ENCODE data around the gene PTPRK. TPM values are rescaled to one million over a fixed set of nuclear protein-coding genes. Genes with fewer than 3 reads are reported as not detected.

Gene PTPRK
- total and polyA plus RNA-seq, 4 donors: 8.2 to 224 (median 42.9) TPM

GRCh38 chr6:128414943-128415342 is 105.5 kb downstream of the PTPRK start:
- H3K27me3 ChIP-seq (ENCODE audit: control insufficient read depth in 3 of 3, insufficient read depth in 3 of 3, low read length in 2 of 3): no peaks in the 10 kb centered on the region
- H3K4me3 ChIP-seq: no peak overlapping the region
- ATAC-seq (ENCODE audit: insufficient read depth, low FRiP score) (no peak), DNase-seq (no peak)
- no peak for TF ChIP-seq CTCF (IDR thresholded peaks at IDR 0.05; ENCODE audit: control extremely low read depth, extremely low read depth)
- H3K9ac ChIP-seq (ENCODE audit: insufficient read depth in 1 of 2, low read length in 2 of 2): no peak overlapping the region
- peaks cover 0 to 4% (median 0%) of the 10 kb centered on the region in 4 donors for H3K9me3 ChIP-seq (ENCODE audit: control insufficient read depth in 4 of 4, insufficient read depth in 3 of 4, low read length in 3 of 4)
- WGBS, 2 donors: 79 to 83% methylated on average over 6 of the region's 6 CpGs
- H3K4me1 ChIP-seq (ENCODE audit: control insufficient read depth in 5 of 5, insufficient read depth in 5 of 5, low read length in 5 of 5): no peaks in the 10 kb centered on the region
- no peak overlapping the region for H3K27ac ChIP-seq (ENCODE audit: low read depth in 1 of 2, low read length in 1 of 2)
- H3K36me3 ChIP-seq (ENCODE audit: control insufficient read depth in 4 of 4, insufficient read depth in 4 of 4, low read length in 4 of 4): no peaks in the 10 kb centered on the region

GRCh38 chr6:128413291-128413690 is 107.1 kb downstream of the PTPRK start:
- H3K27me3 ChIP-seq (ENCODE audit: control insufficient read depth in 3 of 3, insufficient read depth in 3 of 3, low read length in 2 of 3): no peaks in the 10 kb centered on the region
- no peaks in the 10 kb centered on the region for H3K36me3 ChIP-seq (ENCODE audit: control insufficient read depth in 4 of 4, insufficient read depth in 4 of 4, low read length in 4 of 4)
- 89 to 93% methylated on average over 6 of the region's 6 CpGs for WGBS, 2 donors
- no peaks in the 10 kb centered on the region for H3K4me1 ChIP-seq (ENCODE audit: control insufficient read depth in 5 of 5, insufficient read depth in 5 of 5, low read length in 5 of 5)
- ATAC-seq (ENCODE audit: insufficient read depth, low FRiP score): no peak
- TF ChIP-seq CTCF (IDR thresholded peaks at IDR 0.05; ENCODE audit: control extremely low read depth, extremely low read depth): no peak
- no peak overlapping the region for H3K9ac ChIP-seq (ENCODE audit: insufficient read depth in 1 of 2, low read length in 2 of 2)
- no peak for DNase-seq
- no peak overlapping the region for H3K4me3 ChIP-seq
- peaks cover 0 to 2% (median 0%) of the 10 kb centered on the region in 4 donors for H3K9me3 ChIP-seq (ENCODE audit: control insufficient read depth in 4 of 4, insufficient read depth in 3 of 4, low read length in 3 of 4)
- H3K27ac ChIP-seq (ENCODE audit: low read depth in 1 of 2, low read length in 1 of 2): no peak overlapping the region

GRCh38 chr6:128412680-128413079 is 107.7 kb downstream of the PTPRK start:
- WGBS, 2 donors: 97% methylated on average over 4 of the region's 4 CpGs
- TF ChIP-seq CTCF (IDR thresholded peaks at IDR 0.05; ENCODE audit: control extremely low read depth, extremely low read depth): no peak
- Histone ChIP-seq H3K36me3 (ENCODE audit: control insufficient read depth in 4 of 4, insufficient read depth in 4 of 4, low read length in 4 of 4) (no peaks in the 10 kb centered on the region), H3K4me1 (ENCODE audit: control insufficient read depth in 5 of 5, insufficient read depth in 5 of 5, low read length in 5 of 5) (no peaks in the 10 kb centered on the region), H3K27me3 (ENCODE audit: control insufficient read depth in 3 of 3, insufficient read depth in 3 of 3, low read length in 2 of 3) (no peaks in the 10 kb centered on the region), H3K9me3 (ENCODE audit: control insufficient read depth in 4 of 4, insufficient read depth in 3 of 4, low read length in 3 of 4) (no peaks in the 10 kb centered on the region), H3K4me3 (no peak overlapping the region), H3K9ac (ENCODE audit: insufficient read depth in 1 of 2, low read length in 2 of 2) (no peak overlapping the region), H3K27ac (ENCODE audit: low read depth in 1 of 2, low read length in 1 of 2) (no peak overlapping the region)
- DNase-seq: no peak
- ATAC-seq (ENCODE audit: insufficient read depth, low FRiP score): no peak

- ATAC-seq (ENCODE audit: insufficient read depth, low FRiP score): no peak
- Histone ChIP-seq H3K4me1 (ENCODE audit: control insufficient read depth in 5 of 5, insufficient read depth in 5 of 5, low read length in 5 of 5) (peaks cover 0 to under 1% (median 0%) of the 10 kb centered on the region in 5 donors), H3K36me3 (ENCODE audit: control insufficient read depth in 4 of 4, insufficient read depth in 4 of 4, low read length in 4 of 4) (no peaks in the 10 kb centered on the region), H3K4me3 (no peak overlapping the region), H3K27ac (ENCODE audit: low read depth in 1 of 2, low read length in 1 of 2) (no peak overlapping the region), H3K9ac (ENCODE audit: insufficient read depth in 1 of 2, low read length in 2 of 2) (no peak overlapping the region), H3K27me3 (ENCODE audit: control insufficient read depth in 3 of 3, insufficient read depth in 3 of 3, low read length in 2 of 3) (no peaks in the 10 kb centered on the region), H3K9me3 (ENCODE audit: control insufficient read depth in 4 of 4, insufficient read depth in 3 of 4, low read length in 3 of 4) (no peaks in the 10 kb centered on the region)
- no peak for DNase-seq
- TF ChIP-seq CTCF (IDR thresholded peaks at IDR 0.05; ENCODE audit: control extremely low read depth, extremely low read depth): no peak
- WGBS, 2 donors: 75 to 76% methylated on average over 4 of the region's 4 CpGs
These were observed 109.8 kb downstream of the PTPRK start for GRCh38 chr6:128410584-128410983.

All from lung (tissue), 12 donors.